Left ventricle myocardium superior (tissue), 1 donor: ENCODE measurements around the gene CHRM5. TPM values are rescaled to one million over a fixed set of nuclear protein-coding genes. Genes with fewer than 3 reads are reported as not detected.
"Not testable (repeated sequence)": the region's sequence is repeated elsewhere in the genome, so short reads cannot be mapped to it uniquely, and the experiment has no call there.

ENCODE experiments used
- ATAC-seq: fragments of 200-7000 bp; cut with Tn5 transposase; one replicate; pipeline ENCODE4 v1.9.1; 2020; ENCODE audit warnings: mild to moderate bottlenecking, moderate library complexity
- DNase-seq: peaks from one replicate; pipeline ENCODE4 v3.0.0-alpha.2; 2020
- intact Hi-C: fragments of 100-400 bp; cut with micrococcal nuclease; formaldehyde crosslinking; loops from one replicate; pipeline ENCODE4 v1.11.0; 2022
- total RNA-seq: library from RNA; stranded (reverse); fragmentation: NEBNext Ultra II Directional; extraction: Animal tissue kit (Norgen Biotek cat#: 25700); gene quantifications from one replicate; pipeline ENCODE4 v1.2.1, GENCODE V29; 2021
- donor health status: DM: no; HTN: yes; CAD: no; lungs with severe emphysema.

Gene CHRM5
- total RNA-seq, 1 donor from 2014 or later: not detected

GRCh38 chr15:33985287-33985686 is 17.0 kb downstream of the CHRM5 start:
- no peak for DNase-seq
- ATAC-seq: peak; percentile 23
- intact Hi-C loops: no loop called here

DNA sequence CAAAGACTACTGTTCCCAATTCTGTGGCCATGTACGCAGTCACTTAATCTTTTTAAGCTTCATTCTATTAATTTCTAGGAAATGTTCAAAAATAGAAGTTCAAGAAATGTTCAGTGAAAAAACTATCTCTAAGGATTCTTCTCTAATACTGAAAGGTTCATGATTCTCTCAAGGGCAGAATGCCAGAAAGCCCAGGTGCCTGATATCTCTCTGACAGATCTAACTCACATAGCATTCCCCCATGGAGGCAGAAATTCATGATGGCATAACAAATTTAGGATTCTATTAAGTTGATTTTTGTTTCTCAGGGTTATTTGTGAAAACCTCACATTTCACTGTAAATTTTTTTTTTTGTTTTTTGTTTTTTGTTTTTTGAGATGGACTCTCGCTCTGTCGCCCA is 17.5 kb downstream of the CHRM5 start:
- DNase-seq: no peak
- ATAC-seq: no peak
- intact Hi-C loops: no loop called here

DNA sequence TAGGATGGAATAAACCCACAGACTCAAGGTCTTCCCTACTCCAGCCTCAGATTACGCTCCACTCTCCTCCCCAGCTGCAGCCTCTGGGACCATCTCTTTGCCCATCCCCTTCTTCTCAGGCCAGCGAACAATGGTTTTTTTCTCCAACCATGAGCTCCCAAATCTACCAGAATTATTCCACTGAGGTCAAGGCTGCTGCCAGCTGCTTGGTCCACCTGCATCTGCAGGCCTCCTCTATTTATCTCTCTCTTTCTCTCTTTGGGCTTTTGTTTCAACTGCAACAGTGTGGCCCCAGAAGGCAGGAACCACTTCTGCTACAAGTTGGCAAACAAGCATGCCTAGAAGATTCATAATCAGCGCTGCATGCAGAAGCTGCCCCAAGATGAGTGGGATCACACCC is 19.1 kb downstream of the CHRM5 start:
- DNase-seq (no peak), ATAC-seq (no peak)
- intact Hi-C loops: no loop called here

DNA sequence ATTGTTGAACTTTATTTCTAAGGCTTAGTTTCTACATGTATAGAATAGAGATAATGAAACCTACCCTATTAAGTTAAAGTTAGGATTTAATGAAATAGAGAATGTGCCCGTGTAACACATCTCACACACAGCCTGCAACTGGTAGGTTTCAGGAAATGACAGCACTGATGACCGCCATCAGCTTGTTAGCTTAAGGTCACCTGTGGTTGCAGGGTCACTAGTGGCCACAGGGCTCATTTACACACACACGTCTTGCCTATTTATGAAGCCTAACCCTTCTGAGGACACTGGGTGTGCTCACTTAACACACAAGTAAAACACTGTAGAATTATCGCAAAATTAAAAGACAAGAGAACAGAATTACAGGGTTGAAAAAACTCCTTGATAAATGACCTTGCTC is 20.1 kb downstream of the CHRM5 start:
- ATAC-seq (no peak), DNase-seq (no peak)
- intact Hi-C loops: no loop called here

DNA sequence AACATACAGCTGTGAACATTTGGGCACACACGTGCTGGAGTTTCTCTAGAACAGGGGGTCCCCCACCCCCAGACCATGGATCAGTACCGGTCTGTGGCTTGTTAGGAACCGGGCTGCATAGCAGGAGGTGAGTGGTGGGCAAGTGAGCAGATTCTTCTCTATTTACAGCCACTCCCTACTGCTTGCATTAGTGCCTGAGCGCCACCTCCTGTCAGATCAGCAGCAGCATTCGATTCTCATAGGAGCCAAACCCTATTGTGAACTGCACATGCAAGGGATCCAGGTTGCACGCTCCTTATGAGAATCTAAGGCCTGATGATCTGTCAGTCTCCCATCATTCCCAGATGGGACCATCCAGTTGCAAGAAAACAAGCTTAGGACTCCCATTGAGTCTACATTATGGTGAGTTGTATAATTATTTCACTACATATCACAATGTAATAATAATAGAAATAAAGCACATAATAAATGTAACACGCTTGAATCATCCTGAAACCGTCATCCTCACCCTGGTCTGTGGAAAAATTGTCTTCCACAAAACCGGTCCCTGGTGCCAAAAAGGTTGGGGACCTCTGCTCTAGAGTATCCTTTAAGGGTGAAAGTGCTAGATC is 25.8 kb downstream of the CHRM5 start:
- DNase-seq (no peak), ATAC-seq (no peak)
- intact Hi-C loops: no loop called here

DNA sequence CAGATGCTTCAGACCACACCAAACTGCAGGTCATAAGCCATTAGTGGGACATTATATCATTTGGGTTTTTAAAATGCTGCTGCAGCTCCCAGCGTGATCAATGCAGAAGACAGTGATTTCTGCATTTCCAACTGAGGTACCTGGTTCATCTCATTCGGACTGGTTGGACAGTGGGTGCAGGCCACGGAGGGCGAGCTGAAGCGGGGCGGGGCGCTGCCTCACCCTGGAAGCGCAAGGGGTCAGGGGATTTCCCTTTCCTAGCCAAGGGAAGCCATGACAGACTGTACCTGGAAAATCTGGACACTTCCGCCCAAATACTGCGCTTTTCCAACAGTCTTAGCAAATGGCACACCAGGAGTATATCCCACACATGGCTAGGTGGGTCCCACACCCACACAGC is 27.4 kb downstream of the CHRM5 start:
- DNase-seq, intact Hi-C loops, ATAC-seq: not testable (repeated sequence)

- DNase-seq (no peak), ATAC-seq (no peak)
- intact Hi-C loops: no loop called here
Observed at GRCh38 chr15:34001536-34001935, 33.2 kb downstream of the CHRM5 start.

GRCh38 chr15:34006381-34006780 is 38.1 kb downstream of the CHRM5 start:
- DNase-seq: no peak
- no peak for ATAC-seq
- intact Hi-C loops: no loop called here

GRCh38 chr15:34009656-34010055 is 41.4 kb downstream of the CHRM5 start:
- DNase-seq (no peak), ATAC-seq (no peak)
- intact Hi-C loops: no loop called here

DNA sequence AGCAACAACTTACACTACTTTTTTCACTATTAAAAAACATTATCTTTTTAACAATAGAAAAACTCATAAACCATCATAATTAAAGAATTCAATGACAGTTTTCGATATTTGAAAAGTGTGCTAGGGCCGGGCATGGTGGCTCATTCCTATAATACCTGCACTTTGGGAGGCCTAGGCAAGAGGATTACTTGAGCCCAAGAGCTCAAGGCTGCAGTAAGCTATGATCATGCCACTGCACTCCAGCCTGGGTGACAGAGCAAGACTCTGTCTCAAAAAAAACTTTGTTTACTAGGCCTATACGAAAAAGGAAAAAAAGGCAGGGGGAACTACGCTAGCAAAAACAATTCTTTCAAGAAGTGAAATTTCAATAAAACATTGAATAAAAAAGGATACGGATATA is 42.6 kb downstream of the CHRM5 start:
- DNase-seq (no peak), ATAC-seq (no peak)
- intact Hi-C loops: no loop called here

- ATAC-seq (no peak), DNase-seq (no peak)
- intact Hi-C loops: no loop called here
Observed at GRCh38 chr15:34011481-34011880, 43.2 kb downstream of the CHRM5 start.

DNA sequence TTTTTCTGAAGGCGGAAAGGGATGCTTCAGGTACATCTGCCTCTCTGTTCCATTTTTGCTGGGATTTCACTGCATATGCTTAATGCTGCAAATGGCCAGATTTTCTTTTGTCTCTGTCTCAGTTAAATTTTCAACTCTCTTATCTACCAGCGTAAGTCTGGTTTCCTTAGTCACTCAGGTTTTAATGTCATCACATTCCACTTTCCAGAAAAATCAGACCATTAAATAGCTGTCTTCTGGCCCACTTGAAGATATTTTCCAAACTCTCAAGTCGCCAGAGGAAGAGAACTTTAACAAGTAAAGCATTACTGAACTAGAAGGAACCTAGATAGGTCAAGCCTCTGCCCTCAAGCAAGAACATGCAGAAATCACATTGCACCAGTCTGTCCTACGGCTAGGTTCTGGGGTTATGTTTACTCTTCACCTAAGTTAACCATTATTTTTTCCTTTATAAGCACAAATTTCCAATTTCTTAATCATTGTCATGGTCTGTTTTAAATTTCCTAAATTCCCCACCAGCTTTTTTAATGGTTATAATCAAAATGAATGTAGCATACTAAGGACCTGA is 44.2 kb downstream of the CHRM5 start:
- ATAC-seq (no peak), DNase-seq (no peak)
- intact Hi-C loops: no loop called here

DNA sequence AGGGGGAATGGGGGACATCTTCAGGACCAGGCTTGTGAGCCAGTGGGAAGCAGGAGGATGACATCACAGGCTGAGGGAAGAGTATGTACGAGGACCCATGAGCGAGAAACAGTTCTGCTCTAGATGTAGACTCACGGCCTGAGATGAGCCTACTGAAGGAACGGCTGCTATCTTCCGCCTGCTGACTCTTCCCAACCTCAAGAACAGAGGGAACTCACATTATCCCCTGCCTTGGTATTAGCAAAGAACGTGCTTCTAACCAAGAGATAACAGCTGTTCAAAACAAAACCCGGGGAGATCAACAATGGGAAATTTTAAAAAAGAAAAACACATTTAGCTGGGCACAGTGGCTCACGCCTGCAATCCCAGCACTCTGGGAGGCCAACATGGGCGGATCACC is 45.4 kb downstream of the CHRM5 start:
- DNase-seq: no peak
- intact Hi-C loops: no loop called here
- no peak for ATAC-seq

DNA sequence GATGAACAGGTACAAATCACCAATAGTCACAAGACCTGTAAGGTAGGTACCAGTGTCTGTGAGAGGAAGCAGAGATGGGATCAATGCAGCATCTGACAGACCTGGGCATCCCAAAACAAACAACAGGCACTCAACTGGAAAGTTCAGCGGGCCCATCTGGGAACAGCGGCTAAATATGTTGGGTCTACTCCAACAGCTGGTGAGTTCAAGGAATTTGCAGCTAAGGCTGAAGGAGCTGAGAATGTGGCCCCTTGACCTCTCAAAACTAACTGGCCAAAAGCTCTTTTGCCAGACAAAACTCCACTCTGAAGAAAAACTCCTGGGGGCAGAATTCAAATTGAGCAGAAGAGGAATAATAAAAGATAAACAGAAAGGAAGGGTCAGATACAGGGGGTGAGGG is 46.3 kb downstream of the CHRM5 start:
- DNase-seq (no peak), ATAC-seq (no peak)
- intact Hi-C loops: no loop called here

DNA sequence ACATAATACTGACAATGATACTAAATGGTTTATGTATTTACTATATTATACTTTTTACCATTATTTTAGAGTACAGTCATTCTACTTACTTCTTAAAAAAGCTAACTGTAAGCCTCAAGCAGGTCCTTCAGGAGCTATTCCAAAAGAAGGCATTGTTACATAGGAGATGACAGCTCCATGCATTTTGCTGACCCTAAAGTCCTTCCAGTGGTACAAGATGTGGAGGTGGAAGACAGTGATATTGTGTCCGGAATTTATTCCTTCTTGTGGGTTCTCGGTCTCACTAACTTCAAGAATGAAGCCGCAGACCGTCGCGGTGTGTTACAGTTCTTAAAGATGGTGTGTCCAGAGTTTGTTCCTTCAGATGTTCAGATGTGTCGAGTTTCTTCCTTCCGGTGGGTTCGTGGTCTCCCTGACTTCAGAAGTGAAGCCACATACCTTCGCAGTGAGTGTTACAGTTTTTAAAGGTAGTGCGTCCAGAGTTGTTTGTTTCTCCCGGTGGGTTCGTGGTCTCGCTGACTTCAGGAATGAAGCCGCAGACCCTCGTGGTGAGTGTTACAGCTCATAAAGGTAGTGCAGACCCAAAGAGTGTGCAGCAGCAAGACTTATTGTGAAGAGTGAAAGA is 49.8 kb downstream of the CHRM5 start:
- intact Hi-C loops: no loop called here
- no peak for ATAC-seq
- DNase-seq: no peak

- intact Hi-C loops, ATAC-seq, DNase-seq: not testable (repeated sequence)
Observed at GRCh38 chr15:34018738-34019137, 50.4 kb downstream of the CHRM5 start.

DNA sequence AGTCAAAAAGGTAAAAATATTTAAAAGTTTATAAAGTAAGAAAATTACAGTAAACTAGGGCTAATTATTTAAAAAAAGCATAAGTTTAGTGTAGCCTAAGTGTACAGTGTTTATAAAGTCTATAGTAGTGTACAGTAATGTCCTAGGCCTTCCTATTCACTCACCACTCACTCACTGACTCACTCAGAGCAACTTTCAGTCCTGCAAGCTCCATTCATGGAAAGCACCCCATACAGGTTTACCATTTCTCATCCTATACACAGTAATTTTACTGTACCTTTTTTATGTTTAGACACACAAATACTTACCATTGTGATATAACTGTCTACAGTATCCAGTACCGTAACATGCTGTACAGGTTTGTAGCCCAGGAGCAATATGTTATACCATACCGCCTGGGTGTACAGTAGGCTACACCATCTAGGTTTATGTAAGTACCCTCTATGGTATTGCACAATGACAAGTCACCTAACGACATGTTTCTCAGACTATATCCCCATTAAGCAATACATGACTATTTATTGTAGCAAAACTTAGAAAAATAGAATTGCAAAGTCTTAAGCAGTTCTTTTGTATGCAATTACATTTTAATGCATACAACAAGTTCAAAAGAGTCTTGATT is 51.2 kb downstream of the CHRM5 start:
- ATAC-seq: no peak
- intact Hi-C loops: no loop called here
- no peak for DNase-seq

- DNase-seq (no peak), ATAC-seq (no peak)
- intact Hi-C loops: no loop called here
Observed at GRCh38 chr15:34023907-34024306, 55.6 kb downstream of the CHRM5 start.

- DNase-seq: no peak
- intact Hi-C loops: no loop called here
- no peak for ATAC-seq
Observed at GRCh38 chr15:34025252-34025651, 57.0 kb downstream of the CHRM5 start.

- ATAC-seq: no peak
- intact Hi-C loops: no loop called here
- no peak for DNase-seq
Observed at GRCh38 chr15:34027606-34028005, 59.3 kb downstream of the CHRM5 start.
